Endothelial cell of umbilical vein (primary cell): ENCODE data around the gene SCN7A. TPM values are rescaled to one million over a fixed set of nuclear protein-coding genes. Genes with fewer than 3 reads are reported as not detected.

Experiments used
- BruUV-seq: library from RNA; stranded (reverse); fragments of 400-500 nt; replicated peaks from 2 replicates; lab custom pipeline; 2021; lab: Mats Ljungman, UMichigan
- CTCF ChIA-PET: fragments of 300-600, 350-600 bp; sonication (Branson Sonifier 250); formaldehyde crosslinking; loops from one replicate; lab custom pipeline; 2021; ENCODE audit warnings: antibody characterized with exemption, inconsistent platforms; lab: Charles Lee
- POLR2A ChIA-PET: fragments of 300-600, 350-600 bp; sonication (Branson Sonifier 250); formaldehyde crosslinking; loops from one replicate; lab custom pipeline; 2021; ENCODE audit warnings: antibody characterized with exemption, inconsistent platforms; lab: Charles Lee
- DNase-seq: peaks from one replicate; pipeline ENCODE4 v3.0.0-alpha.2; 2011; ENCODE audit warnings: low read depth, low spot score
- FAIRE-seq: peaks from 2 replicates; lab custom pipeline; 2011; peaks lifted over from hg19 to GRCh38; lab: Jason Lieb, UNC
- H2AFZ ChIP-seq: 2 replicates; pipeline ENCODE4 v1.6.0; 2012; ENCODE audit warnings: low read depth, low read length, control low read depth, inconsistent platforms
- H3K27ac ChIP-seq: 2 replicates; pipeline ENCODE4 v1.5.1; 2011; ENCODE audit warnings: low read depth, mild to moderate bottlenecking, control low read depth, low read length, moderate library complexity; ENCODE audit not compliant: insufficient read depth
- H3K27me3 ChIP-seq, 2 experiments: 2 replicates each; pipeline versions ENCODE4 v1.6.0 to v1.6.1; 2011; ENCODE audit warnings: low read length in 2 of 2, mixed read lengths in 1 of 2; ENCODE audit not compliant: control insufficient read depth in 2 of 2, insufficient read depth in 2 of 2
- H3K36me3 ChIP-seq, 2 experiments: 2 replicates in 1 of 2; 3 replicates in 1 of 2; pipeline ENCODE4 v1.5.1; 2011; ENCODE audit warnings: low read length in 2 of 2, mild to moderate bottlenecking in 1 of 2, moderate library complexity in 1 of 2; ENCODE audit not compliant: control insufficient read depth in 2 of 2, insufficient read depth in 2 of 2; ENCODE audit errors: extremely low read depth in 1 of 2
- H3K4me1 ChIP-seq: 3 replicates; pipeline ENCODE4 v1.5.1; 2011; ENCODE audit warnings: mild to moderate bottlenecking, low read length; ENCODE audit not compliant: control insufficient read depth, insufficient read depth; ENCODE audit errors: extremely low read depth
- H3K4me2 ChIP-seq: 2 replicates; pipeline ENCODE4 v1.6.1; 2011; ENCODE audit warnings: low read length, control low read depth, mixed read lengths; ENCODE audit not compliant: insufficient read depth
- H3K4me3 ChIP-seq, 3 experiments: fragments of 200-600 bp in 1 of 3; sonication (generic), shearing (Covaris generic) in 1 of 3; replicated peaks in 1 of 3; 2 replicates each; pipeline ENCODE4 v1.5.1; 2011 to 2016; ENCODE audit warnings: control low read depth in 3 of 3, low read length in 3 of 3, mild to moderate bottlenecking in 2 of 3, inconsistent platforms in 1 of 3, low read depth in 1 of 3, moderate library complexity in 1 of 3; ENCODE audit not compliant: insufficient read depth in 1 of 3
- H3K79me2 ChIP-seq: 2 replicates; pipeline ENCODE4 v1.6.0; 2012; ENCODE audit warnings: low read length, inconsistent platforms; ENCODE audit not compliant: control insufficient read depth, insufficient read depth
- H3K9ac ChIP-seq: replicated peaks from 2 replicates; pipeline ENCODE3; 2011; ENCODE audit warnings: low read length, control low read depth; ENCODE audit not compliant: insufficient read depth; ENCODE audit errors: extremely low read depth
- H3K9me1 ChIP-seq: replicated peaks from 3 replicates; pipeline ENCODE4 v1.6.0; 2011; ENCODE audit warnings: mild to moderate bottlenecking, low read length; ENCODE audit not compliant: control insufficient read depth, insufficient read depth; ENCODE audit errors: extremely low read depth
- H3K9me3 ChIP-seq: replicated peaks from 2 replicates; pipeline ENCODE4 v1.5.1; 2012; ENCODE audit warnings: low read length, inconsistent platforms; ENCODE audit not compliant: control insufficient read depth, insufficient read depth
- H4K20me1 ChIP-seq: replicated peaks from 2 replicates; pipeline ENCODE3; 2011; ENCODE audit warnings: mild to moderate bottlenecking, low read length; ENCODE audit not compliant: control insufficient read depth, insufficient read depth; ENCODE audit errors: extremely low read depth
- EZH2 ChIP-seq: IDR thresholded peaks from 2 replicates; pipeline ENCODE4 v1.6.1; 2012; ENCODE audit warnings: borderline replicate concordance, low read depth, mild to moderate bottlenecking, moderate library complexity, low read length, inconsistent platforms; ENCODE audit not compliant: severe bottlenecking
- FOS ChIP-seq: IDR thresholded peaks from 2 replicates; pipeline ENCODE4 v1.6.1; 2011; ENCODE audit warnings: mild to moderate bottlenecking, low read length, moderate library complexity, borderline replicate concordance; ENCODE audit not compliant: insufficient read depth
- GATA2 ChIP-seq: IDR thresholded peaks from 2 replicates; pipeline ENCODE4 v1.7.0; 2011; ENCODE audit warnings: low read depth, mild to moderate bottlenecking, moderate library complexity, mixed read lengths, low read length; ENCODE audit not compliant: insufficient read length, insufficient read depth
- JUN ChIP-seq: IDR thresholded peaks from 2 replicates; pipeline ENCODE4 v1.6.1; 2011; ENCODE audit warnings: borderline replicate concordance, low read depth; ENCODE audit not compliant: insufficient read length, insufficient read depth
- MYC ChIP-seq: IDR thresholded peaks from one replicate; pipeline ENCODE4 v1.6.1; 2011; ENCODE audit warnings: mild to moderate bottlenecking, low read depth, low read length
- POLR2A ChIP-seq: IDR thresholded peaks from 2 replicates; pipeline ENCODE4 v1.6.1; 2012; ENCODE audit warnings: low read depth, mild to moderate bottlenecking, control low read depth, low read length
- POLR2AphosphoS5 ChIP-seq: IDR thresholded peaks from 2 replicates; pipeline ENCODE4 v1.6.1; 2012; ENCODE audit warnings: low read depth, mild to moderate bottlenecking, control low read depth, low read length, moderate library complexity; ENCODE audit not compliant: insufficient read depth
- dilution Hi-C: fragments of 300-500 bp; cut with MboI; formaldehyde crosslinking; loops from one replicate; pipeline ENCODE4 v1.15.0; 2019; ENCODE audit warnings: low sequenced_read_pairs; ENCODE audit not compliant: extremely low pct_ligation_motif_present
- intact Hi-C: fragments of 100-400 bp; cut with micrococcal nuclease; formaldehyde crosslinking; loops from one replicate; pipeline ENCODE4 v1.10.0; 2022
- polyA plus RNA-seq, 4 experiments: library from polyadenylated mRNA; depleted of rRNA in 3 of 4; stranded (reverse) in 3 of 4; unstranded in 1 of 4; fragments of >200 nt; gene quantifications; 2 replicates each; pipeline versions ENCODE4 v1.2.1 to v1.2.3, GENCODE V29; 2011 to 2012; ENCODE audit warnings: missing spikeins in 1 of 4
- total RNA-seq: library from RNA; stranded (reverse); gene quantifications from 2 replicates; pipeline ENCODE4 v1.2.3, GENCODE V29; 2021
- TF ChIP-seq, protein P1 (sequence below): IDR thresholded peaks from 2 replicates; pipeline ENCODE4 v1.6.1; 2011; ENCODE audit not compliant: insufficient read depth, insufficient read length
- TF ChIP-seq, protein P2 (sequence below), 2 donors: IDR thresholded peaks; 1 replicate in 1 of 2; 2 replicates in 1 of 2; pipeline ENCODE4 v1.5.1; 2011; ENCODE audit warnings: low read length in 2 of 2, mild to moderate bottlenecking in 2 of 2, moderate library complexity in 2 of 2, control low read depth in 1 of 2, inconsistent platforms in 1 of 2, low read depth in 1 of 2; ENCODE audit not compliant: insufficient read depth in 1 of 2; ENCODE audit errors: extremely low read depth in 1 of 2

The SCN7A gene
- total and polyA plus RNA-seq, 2 donors (not counting 3 experiments of a cell fraction or from before 2014, with no cell fraction given): not detected

DNA sequence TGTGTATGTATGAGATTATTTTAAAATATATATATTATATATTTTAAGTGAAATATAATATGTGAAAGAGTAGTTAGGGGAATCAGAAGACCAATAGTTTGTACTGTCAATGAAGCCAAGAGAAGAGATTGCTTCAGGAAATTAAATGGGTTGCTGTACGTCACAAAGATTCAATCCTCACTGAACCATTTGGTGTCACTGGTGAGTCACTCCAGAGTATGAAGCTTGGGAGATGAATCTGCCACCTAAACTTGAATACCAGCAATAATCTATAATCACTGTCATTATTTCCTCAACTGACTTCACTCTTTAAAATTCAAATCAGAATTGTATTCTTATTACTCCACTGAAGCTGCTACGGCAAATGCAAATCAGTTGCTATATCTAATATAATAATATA is 76.4 kb downstream of the SCN7A start:
- no peaks in the 10 kb centered on the region for H3K27me3 ChIP-seq
- no peak overlapping the region for H3K27ac ChIP-seq
- H3K79me2 ChIP-seq: no peaks in the 10 kb centered on the region
- H3K4me2 ChIP-seq: no peak overlapping the region
- no peaks in the 10 kb centered on the region for H3K9me3 ChIP-seq
- no peaks in the 10 kb centered on the region for H3K36me3 ChIP-seq
- H3K9ac ChIP-seq: no peak overlapping the region
- intact Hi-C loops: loop anchor here (2.0 to 5.0 kb wide), 5 partner anchors 40 to 465 kb away; partner anchors contain the start of genes SCN9A and TTC21B
- BruUV-seq: no TSS peak
- no peaks in the 10 kb centered on the region for H3K9me1 ChIP-seq
- TF ChIP-seq, protein P1, sequence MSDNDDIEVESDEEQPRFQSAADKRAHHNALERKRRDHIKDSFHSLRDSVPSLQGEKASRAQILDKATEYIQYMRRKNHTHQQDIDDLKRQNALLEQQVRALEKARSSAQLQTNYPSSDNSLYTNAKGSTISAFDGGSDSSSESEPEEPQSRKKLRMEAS: no peak
- TF ChIP-seq EZH2 (no peak), FOS (peak; percentile 24), JUN (peak; percentile 29), POLR2A (no peak), POLR2AphosphoS5 (no peak), GATA2 (no peak), MYC (no peak)
- TF ChIP-seq, protein P2, sequence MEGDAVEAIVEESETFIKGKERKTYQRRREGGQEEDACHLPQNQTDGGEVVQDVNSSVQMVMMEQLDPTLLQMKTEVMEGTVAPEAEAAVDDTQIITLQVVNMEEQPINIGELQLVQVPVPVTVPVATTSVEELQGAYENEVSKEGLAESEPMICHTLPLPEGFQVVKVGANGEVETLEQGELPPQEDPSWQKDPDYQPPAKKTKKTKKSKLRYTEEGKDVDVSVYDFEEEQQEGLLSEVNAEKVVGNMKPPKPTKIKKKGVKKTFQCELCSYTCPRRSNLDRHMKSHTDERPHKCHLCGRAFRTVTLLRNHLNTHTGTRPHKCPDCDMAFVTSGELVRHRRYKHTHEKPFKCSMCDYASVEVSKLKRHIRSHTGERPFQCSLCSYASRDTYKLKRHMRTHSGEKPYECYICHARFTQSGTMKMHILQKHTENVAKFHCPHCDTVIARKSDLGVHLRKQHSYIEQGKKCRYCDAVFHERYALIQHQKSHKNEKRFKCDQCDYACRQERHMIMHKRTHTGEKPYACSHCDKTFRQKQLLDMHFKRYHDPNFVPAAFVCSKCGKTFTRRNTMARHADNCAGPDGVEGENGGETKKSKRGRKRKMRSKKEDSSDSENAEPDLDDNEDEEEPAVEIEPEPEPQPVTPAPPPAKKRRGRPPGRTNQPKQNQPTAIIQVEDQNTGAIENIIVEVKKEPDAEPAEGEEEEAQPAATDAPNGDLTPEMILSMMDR (IDR thresholded peaks at IDR 0.05; ENCODE audit: extremely low read depth in 1 of 2, insufficient read depth in 1 of 2, low read depth in 1 of 2, low read length in 2 of 2): peak in 1 of 2 donors; percentile 9
- H3K4me1 ChIP-seq: peaks cover 5% of the 10 kb centered on the region
- no peak overlapping the region for H2AFZ ChIP-seq
- H4K20me1 ChIP-seq: no peaks in the 10 kb centered on the region
- dilution Hi-C loops: no loop called here
- FAIRE-seq: peak; percentile 54
- DNase-seq: peak; percentile 42
- ChIA-PET CTCF (interaction anchor here (0.7 to 1.7 kb wide), 15 partner anchors 14 to 239 kb away, joined by 3 to 19 read pairs (median 3); partner anchors contain the start of gene SCN9A), POLR2A (no interaction called here)
- H3K4me3 ChIP-seq: no peak overlapping the region
